GM12878 (cell line): ENCODE measurements around the gene BCL2. TPM values are rescaled to one million over a fixed set of nuclear protein-coding genes. Genes with fewer than 3 reads are reported as not detected.
A peak's percentile ranks its signal among the peaks of the same experiment; 100 is the strongest.

Experiments
- ATAC-seq: fragments of 200-7000 bp; cut with Tn5 transposase; 3 replicates; pipeline ENCODE4 v1.9.1; 2020; ENCODE audit warnings: mild to moderate bottlenecking, moderate library complexity
- BruUV-seq: library from RNA; stranded (reverse); fragments of 400-500 nt; replicated peaks from 2 replicates; lab custom pipeline; 2021; lab: Mats Ljungman, UMichigan
- CTCF ChIA-PET: fragments of 300-600 bp; sonication (Branson Sonifier 250); formaldehyde crosslinking; extraction: SDS; loops from one replicate; lab custom pipeline; 2021; ENCODE audit warnings: inconsistent platforms; lab: Yijun Ruan, JAX
- POLR2A ChIA-PET: fragments of 350-600 bp; formaldehyde crosslinking; extraction: SDS; loops from one replicate; lab custom pipeline; 2021; ENCODE audit warnings: inconsistent platforms; lab: Charles Lee
- RAD21 ChIA-PET: fragments of 300-600 bp; sonication (Branson Sonifier 250); formaldehyde crosslinking; loops from one replicate; lab custom pipeline; 2023; ENCODE audit warnings: antibody characterized with exemption; ENCODE audit not compliant: unreplicated experiment; lab: Charles Lee
- SMC1A ChIA-PET: fragments of 300-600 bp; sonication (Branson Sonifier 250); formaldehyde crosslinking; loops from one replicate; lab custom pipeline; 2023; ENCODE audit not compliant: unreplicated experiment, uncharacterized antibody; lab: Charles Lee
- DNase-seq: peaks from one replicate; pipeline ENCODE4 v3.0.0-alpha.2; 2011; ENCODE audit warnings: low read depth, low spot score
- FAIRE-seq: peaks from 3 replicates; lab custom pipeline; 2011; peaks lifted over from hg19 to GRCh38; lab: Jason Lieb, UNC
- H2AFZ ChIP-seq: 2 replicates; pipeline ENCODE4 v1.6.0; 2011; ENCODE audit warnings: low read depth, low read length, control low read depth; ENCODE audit not compliant: control insufficient read depth
- H3K27ac ChIP-seq: 2 replicates; pipeline ENCODE4 v1.5.1; 2011; ENCODE audit warnings: control low read depth; ENCODE audit not compliant: control insufficient read depth, insufficient read depth
- H3K27me3 ChIP-seq, 2 experiments: replicated peaks in 1 of 2; 2 replicates each; pipeline versions ENCODE4 v1.6.0 to v1.6.1; 2011; ENCODE audit warnings: low read length in 1 of 2; ENCODE audit not compliant: control insufficient read depth in 2 of 2, insufficient read depth in 2 of 2
- H3K36me3 ChIP-seq, 2 experiments: 2 replicates each; pipeline ENCODE4 v1.5.1; 2011; ENCODE audit warnings: low read length in 1 of 2; ENCODE audit not compliant: control insufficient read depth in 2 of 2, insufficient read depth in 2 of 2
- H3K4me1 ChIP-seq: 2 replicates; pipeline ENCODE4 v1.6.1; 2011; ENCODE audit warnings: mild to moderate bottlenecking, low read length, moderate library complexity, mixed read lengths; ENCODE audit not compliant: control insufficient read depth, insufficient read depth
- H3K4me2 ChIP-seq: 2 replicates; pipeline ENCODE4 v1.6.0; 2011; ENCODE audit warnings: control low read depth; ENCODE audit not compliant: control insufficient read depth, insufficient read depth
- H3K4me3 ChIP-seq: fragments of 200-600 bp; sonication (generic); 2 replicates; pipeline ENCODE4 v1.5.1; 2016
- H3K79me2 ChIP-seq: 2 replicates; pipeline ENCODE4 v1.6.0; 2011; ENCODE audit warnings: low read length; ENCODE audit not compliant: control insufficient read depth, insufficient read depth
- H3K9ac ChIP-seq: 2 replicates; pipeline ENCODE4 v1.8.0; 2011; ENCODE audit warnings: low read length, control low read depth, mixed read lengths; ENCODE audit not compliant: control insufficient read depth, insufficient read depth
- H3K9me3 ChIP-seq: replicated peaks from 3 replicates; pipeline ENCODE4 v1.5.1; 2011; ENCODE audit warnings: mild to moderate bottlenecking, low read length; ENCODE audit not compliant: control insufficient read depth, insufficient read depth
- H4K20me1 ChIP-seq: 2 replicates; pipeline ENCODE4 v1.6.0; 2011; ENCODE audit not compliant: control insufficient read depth, insufficient read depth
- CBFB ChIP-seq: IDR thresholded peaks from 2 replicates; pipeline ENCODE4 v1.6.1; 2016; ENCODE audit warnings: antibody characterized with exemption, low read depth
- CBX3 ChIP-seq: fragments of 200-600 bp; sonication (generic); IDR thresholded peaks from 2 replicates; pipeline ENCODE4 v1.6.1; 2016; ENCODE audit warnings: low read depth, borderline replicate concordance
- E4F1 ChIP-seq: fragments of 450-650 bp; IDR thresholded peaks from 2 replicates; pipeline ENCODE4 v1.6.1; 2018; ENCODE audit warnings: borderline replicate concordance, mild to moderate bottlenecking; ENCODE audit not compliant: partially characterized antibody
- IRF3 ChIP-seq: fragments of 450-650 bp; IDR thresholded peaks from 2 replicates; pipeline ENCODE4 v1.6.1; 2014; ENCODE audit warnings: mild to moderate bottlenecking
- KDM1A ChIP-seq: fragments of 200-600 bp; sonication (generic); IDR thresholded peaks from 2 replicates; pipeline ENCODE4 v1.6.1; 2016; ENCODE audit warnings: borderline replicate concordance
- PML ChIP-seq: IDR thresholded peaks from 2 replicates; pipeline ENCODE4 v1.6.1; 2012; ENCODE audit warnings: low read length, inconsistent platforms
- RB1 ChIP-seq: fragments of 450-650 bp; formaldehyde crosslinking; IDR thresholded peaks from 2 replicates; pipeline ENCODE4 v1.6.1; 2017; ENCODE audit warnings: mild to moderate bottlenecking, borderline replicate concordance
- RELA ChIP-seq: fragments of 450-650 bp; IDR thresholded peaks from 2 replicates; pipeline ENCODE4 v1.8.0; 2014; ENCODE audit warnings: borderline replicate concordance; ENCODE audit not compliant: partially characterized antibody
- TARDBP ChIP-seq: IDR thresholded peaks from 2 replicates; pipeline ENCODE4 v1.6.1; 2016; ENCODE audit warnings: borderline replicate concordance
- TCF7 ChIP-seq: IDR thresholded peaks from 2 replicates; pipeline ENCODE4 v1.6.1; 2014; ENCODE audit warnings: antibody characterized with exemption, borderline replicate concordance
- ZBTB40 ChIP-seq: fragments of 450-650 bp; IDR thresholded peaks from 2 replicates; pipeline ENCODE4 v1.6.1; 2016; ENCODE audit warnings: mild to moderate bottlenecking, moderate library complexity, borderline replicate concordance
- ZSCAN29 ChIP-seq: fragments of 450-650 bp; IDR thresholded peaks from 2 replicates; pipeline ENCODE4 v1.6.1; 2017; ENCODE audit warnings: mild to moderate bottlenecking, moderate library complexity
- whole genome bisulfite sequencing: methylation state at CpG from one replicate; pipeline ENCODE4 v1.1.6; 2016; ENCODE audit warnings: low lambda C conversion rate; ENCODE audit not compliant: insufficient replicate concordance, insufficient coverage; ENCODE audit errors: missing lambda C conversion rate; 5-methylcytosine and 5-hydroxymethylcytosine counted together
- in situ Hi-C: fragments of 300-500 bp; cut with MboI; formaldehyde crosslinking; loops from 9 replicates; pipeline ENCODE4 v1.14.3; 2018; ENCODE audit warnings: mixed read lengths
- intact Hi-C: fragments of 100-400 bp; cut with micrococcal nuclease; formaldehyde crosslinking; loops from one replicate; pipeline ENCODE4 v1.14.2; 2022; ENCODE audit not compliant: unreplicated experiment
- polyA plus RNA-seq, 11 experiments: library from polyadenylated mRNA; depleted of rRNA in 4 of 11; unstranded in 6 of 11; stranded (reverse) in 5 of 11; fragments of >200 nt; fragmentation: Nextera tagmentation in 4 of 11; fragmentation: Illumina TruSeq in 1 of 11; extraction: Ambion mirVana in 4 of 11; extraction: Trizol in 1 of 11; gene quantifications; 1 replicate in 1 of 11; 2 replicates in 10 of 11; pipeline versions ENCODE4 v1.2.1 to v1.2.3, GENCODE V29; 2011 to 2016; ENCODE audit warnings: inconsistent platforms in 2 of 11, missing spikeins in 2 of 11, low read depth in 1 of 11
- total RNA-seq, 4 experiments: library from RNA; depleted of rRNA in 3 of 4; stranded (reverse); fragments of >200 nt in 3 of 4; fragmentation: Illumina TruSeq in 1 of 4; extraction: Trizol in 1 of 4; gene quantifications; 2 replicates each; pipeline versions ENCODE4 v1.2.1 to v1.2.3, GENCODE V29; 2013 to 2021

The BCL2 gene
- total and polyA plus RNA-seq, 10 of the 15 experiments (the other 5 are each of a cell fraction or from before 2014, with no cell fraction given) = 4.1 to 47.8 (median 19.3) TPM

DNA sequence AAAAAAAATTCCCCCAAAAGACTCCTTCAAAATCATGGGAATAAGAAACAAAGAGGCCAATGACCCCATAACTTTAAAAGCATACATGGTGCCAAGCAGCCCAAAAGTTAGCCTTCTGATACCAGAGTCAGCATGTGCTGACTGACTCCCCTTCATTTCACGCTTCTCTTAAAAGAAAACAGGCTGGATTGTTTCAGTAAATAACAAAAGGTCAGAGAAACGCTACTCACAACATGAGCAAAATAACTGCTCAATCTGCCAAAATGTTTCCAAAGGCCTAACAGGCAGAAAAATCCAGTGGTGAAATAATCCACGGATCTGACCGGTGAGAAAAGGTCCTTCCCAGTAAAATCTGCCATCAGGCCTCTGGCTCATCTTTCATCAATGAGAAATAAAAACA is 71.6 kb downstream of the BCL2 start:
- in situ Hi-C loops = no loop called here
- 98% methylated on average over 4 of the region's 4 CpGs for WGBS
- H3K9me3 ChIP-seq = peaks cover 5% of the 10 kb centered on the region; the same call in 2 of the 3 replicates
- TSS peak; percentile 2 for BruUV-seq
- no peaks in the 10 kb centered on the region for H3K4me1 ChIP-seq
- ChIA-PET CTCF (interaction anchor here (0.6 kb wide), 1 partner anchor 662 kb away, joined by 4 read pairs; no protein-coding TSS in a partner anchor), SMC1A (no interaction called here), RAD21 (no interaction called here), POLR2A (no interaction called here)
- no peak overlapping the region for H3K4me2 ChIP-seq
- H3K9ac ChIP-seq = no peak overlapping the region
- DNase-seq = no peak
- H2AFZ ChIP-seq = no peak overlapping the region
- intact Hi-C loops = no loop called here
- H3K27ac ChIP-seq = no peak overlapping the region
- H4K20me1 ChIP-seq = no peaks in the 10 kb centered on the region
- no peak for ATAC-seq
- no peaks in the 10 kb centered on the region for H3K27me3 ChIP-seq
- peaks cover 0 to 16% of the 10 kb centered on the region in 2 experiments; a peak in 2 of 4 replicates for H3K36me3 ChIP-seq
- no peak for FAIRE-seq
- TF ChIP-seq TCF7 = no peak
- TF ChIP-seq RELA = no peak
- TF ChIP-seq CBFB = no peak
- TF ChIP-seq E4F1 = no peak
- TF ChIP-seq RB1 = no peak
- TF ChIP-seq IRF3 = no peak
- no peak for TF ChIP-seq ZSCAN29
- no peak for TF ChIP-seq TARDBP
- no peak for TF ChIP-seq KDM1A
- no peak for TF ChIP-seq PML
- TF ChIP-seq CBX3 = no peak
- TF ChIP-seq ZBTB40 = no peak
- TF ChIP-seq, all 136 proteins: peak for 0
- peaks cover 32% of the 10 kb centered on the region for H3K79me2 ChIP-seq
- H3K4me3 ChIP-seq = no peak overlapping the region
